ENCODE results near the gene SLC4A3.

SLC4A3 gene

GRCh38 chr2:219662566-219662965 is 35.1 kb downstream of the SLC4A3 start:
- peaks cover 25% of the 10 kb centered on the region for H3K27me3 ChIP-seq
- H3K27ac ChIP-seq: no peak overlapping the region
- no peak overlapping the region for H3K4me3 ChIP-seq (ENCODE audit: low read depth in 1 of 2, low read length in 1 of 2)
- H3K9me3 ChIP-seq: no peaks in the 10 kb centered on the region
- H3K36me3 ChIP-seq: no peaks in the 10 kb centered on the region
- TF ChIP-seq CTCF (IDR thresholded peaks at IDR 0.05): no peak
- no peaks in the 10 kb centered on the region for H3K4me1 ChIP-seq (ENCODE audit: control insufficient read depth in 1 of 2, insufficient read depth in 1 of 2, low read depth in 1 of 2, low read length in 1 of 2)

GRCh38 chr2:219663116-219663762 is 35.8 kb downstream of the SLC4A3 start:
- H3K27ac ChIP-seq: no peak overlapping the region
- no peaks in the 10 kb centered on the region for H3K36me3 ChIP-seq
- H3K4me1 ChIP-seq (ENCODE audit: control insufficient read depth in 1 of 2, insufficient read depth in 1 of 2, low read depth in 1 of 2, low read length in 1 of 2): no peaks in the 10 kb centered on the region
- no peak for TF ChIP-seq CTCF (IDR thresholded peaks at IDR 0.05)
- no peaks in the 10 kb centered on the region for H3K9me3 ChIP-seq
- H3K27me3 ChIP-seq: peaks cover 18% of the 10 kb centered on the region
- no peak overlapping the region for H3K4me3 ChIP-seq (ENCODE audit: low read depth in 1 of 2, low read length in 1 of 2)

GRCh38 chr2:219664041-219664440 is 36.6 kb downstream of the SLC4A3 start:
- no peak for TF ChIP-seq CTCF (IDR thresholded peaks at IDR 0.05)

GRCh38 chr2:219664944-219665343 is 37.5 kb downstream of the SLC4A3 start:
- TF ChIP-seq CTCF (IDR thresholded peaks at IDR 0.05): no peak
- no peaks in the 10 kb centered on the region for H3K4me1 ChIP-seq (ENCODE audit: control insufficient read depth in 1 of 2, insufficient read depth in 1 of 2, low read depth in 1 of 2, low read length in 1 of 2)
- H3K4me3 ChIP-seq (ENCODE audit: low read depth in 1 of 2, low read length in 1 of 2): no peak overlapping the region
- peaks cover 10% of the 10 kb centered on the region for H3K27me3 ChIP-seq
- no peaks in the 10 kb centered on the region for H3K9me3 ChIP-seq
- no peak overlapping the region for H3K27ac ChIP-seq
- no peaks in the 10 kb centered on the region for H3K36me3 ChIP-seq

More at GRCh38 chr2:219664041-219664440, 36.6 kb downstream of the SLC4A3 start:
- Histone ChIP-seq H3K36me3 (no peaks in the 10 kb centered on the region), H3K27me3 (peaks cover 11% of the 10 kb centered on the region), H3K4me3 (ENCODE audit: low read depth in 1 of 2, low read length in 1 of 2) (no peak overlapping the region), H3K4me1 (ENCODE audit: control insufficient read depth in 1 of 2, insufficient read depth in 1 of 2, low read depth in 1 of 2, low read length in 1 of 2) (no peaks in the 10 kb centered on the region), H3K9me3 (no peaks in the 10 kb centered on the region), H3K27ac (no peak overlapping the region)

- Histone ChIP-seq H3K4me3 (ENCODE audit: low read depth in 1 of 2, low read length in 1 of 2) (no peak overlapping the region), H3K27ac (no peak overlapping the region)
- no peak for TF ChIP-seq CTCF (IDR thresholded peaks at IDR 0.05)
Observed at GRCh38 chr2:219665926-219666325, 38.5 kb downstream of the SLC4A3 start.

More at GRCh38 chr2:219665926-219666325, 38.5 kb downstream of the SLC4A3 start:
- peaks cover 14% of the 10 kb centered on the region for H3K27me3 ChIP-seq
- H3K9me3 ChIP-seq: no peaks in the 10 kb centered on the region
- no peaks in the 10 kb centered on the region for H3K4me1 ChIP-seq (ENCODE audit: control insufficient read depth in 1 of 2, insufficient read depth in 1 of 2, low read depth in 1 of 2, low read length in 1 of 2)
- H3K36me3 ChIP-seq: no peaks in the 10 kb centered on the region

Measured in neutrophil (primary cell).